Measurements from ENCODE around the gene ZIC1. TPM values are rescaled to one million over a fixed set of nuclear protein-coding genes. Genes with fewer than 3 reads are reported as not detected.

Gene ZIC1
- total RNA-seq, 2 experiments from 2014 or later, result not detected

DNA sequence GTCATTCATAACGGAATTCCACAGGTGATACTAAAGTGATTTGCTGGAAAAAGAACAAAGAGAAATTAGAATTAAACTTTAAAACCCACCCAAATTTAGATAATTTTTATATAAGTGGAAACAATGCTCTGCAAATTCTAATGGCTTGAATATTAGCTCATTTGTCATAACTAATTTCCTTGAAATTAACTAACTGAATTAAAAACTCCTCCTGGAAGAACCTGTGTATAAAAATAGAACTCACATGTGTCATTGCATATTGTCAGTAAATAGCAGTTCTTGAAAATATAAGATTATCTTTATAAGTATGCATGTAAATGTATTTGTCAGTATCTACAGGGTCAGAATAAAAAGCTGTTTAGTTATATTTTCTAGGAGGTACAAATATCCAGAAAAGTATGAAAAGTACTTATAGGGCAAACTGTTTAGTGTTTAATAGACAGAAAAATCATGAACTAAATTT lies 16.3 kb downstream of the ZIC1 start:
- POLR2A ChIA-PET, result no interaction called here
- no peak overlapping the region for H3K4me3 ChIP-seq (ENCODE audit: low read depth, low read length, poor library complexity, severe bottlenecking)
- no peaks in the 10 kb centered on the region for H4K20me1 ChIP-seq (ENCODE audit: insufficient read depth, low read length)
- H3K4me2 ChIP-seq (ENCODE audit: low read length), result no peak overlapping the region
- H2AFZ ChIP-seq (ENCODE audit: low read length), result no peak overlapping the region
- TF ChIP-seq CTCF (conservative IDR thresholded peaks at IDR 0.05; ENCODE audit: low read length), result no peak
- no peak for TF ChIP-seq EZH2phosphoT487 (IDR thresholded peaks at IDR 0.05; ENCODE audit: borderline replicate concordance, low read depth, low read length)
- BruUV-seq (replicated peaks), result no TSS peak
- DNase-seq (ENCODE audit: low spot score), result no peak
- H3K4me1 ChIP-seq (ENCODE audit: insufficient read depth, low read length, poor library complexity, severe bottlenecking), result no peaks in the 10 kb centered on the region
- H3K79me2 ChIP-seq (ENCODE audit: insufficient read depth, low read depth, low read length), result no peaks in the 10 kb centered on the region
- CTCF ChIA-PET (ENCODE audit: unreplicated experiment), result no interaction called here
- no peaks in the 10 kb centered on the region for H3K9me2 ChIP-seq (ENCODE audit: insufficient read depth, low read length)
- H3K27ac ChIP-seq (ENCODE audit: low read depth, low read length, poor library complexity, severe bottlenecking), result no peak overlapping the region
- no peaks in the 10 kb centered on the region for H3K36me3 ChIP-seq (ENCODE audit: insufficient read depth, low read length)
- H3K9me3 ChIP-seq (ENCODE audit: low read length), result no peaks in the 10 kb centered on the region
- intact Hi-C loops (cut with micrococcal nuclease; ENCODE audit: unreplicated experiment), result no loop called here

DNA sequence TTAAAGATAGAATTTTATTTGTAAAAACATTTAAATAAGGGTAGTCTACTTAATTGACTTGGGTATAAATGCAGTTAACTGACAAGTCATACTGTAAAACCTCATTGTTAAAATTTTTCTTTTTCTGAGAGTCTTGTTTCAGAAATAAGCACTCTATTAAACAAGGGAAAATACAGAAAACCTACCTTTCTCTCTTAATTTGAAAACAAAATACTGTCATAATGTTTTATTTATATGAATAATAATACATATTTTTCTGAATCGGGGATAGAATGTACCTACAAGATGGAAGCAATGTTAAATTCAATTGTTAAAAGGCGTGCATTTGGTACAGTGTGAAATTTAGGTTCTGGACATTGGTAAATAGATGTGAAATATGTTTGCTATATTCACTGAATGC lies 17.8 kb downstream of the ZIC1 start:
- Histone ChIP-seq H2AFZ (ENCODE audit: low read length) (no peak overlapping the region), H3K4me2 (ENCODE audit: low read length) (no peak overlapping the region), H4K20me1 (ENCODE audit: insufficient read depth, low read length) (no peaks in the 10 kb centered on the region), H3K9me2 (ENCODE audit: insufficient read depth, low read length) (no peaks in the 10 kb centered on the region), H3K36me3 (ENCODE audit: insufficient read depth, low read length) (no peaks in the 10 kb centered on the region), H3K4me1 (ENCODE audit: insufficient read depth, low read length, poor library complexity, severe bottlenecking) (no peaks in the 10 kb centered on the region), H3K27ac (ENCODE audit: low read depth, low read length, poor library complexity, severe bottlenecking) (no peak overlapping the region), H3K79me2 (ENCODE audit: insufficient read depth, low read depth, low read length) (no peaks in the 10 kb centered on the region), H3K4me3 (ENCODE audit: low read depth, low read length, poor library complexity, severe bottlenecking) (no peak overlapping the region), H3K9me3 (ENCODE audit: low read length) (no peaks in the 10 kb centered on the region)
- ChIA-PET POLR2A (no interaction called here), CTCF (ENCODE audit: unreplicated experiment) (no interaction called here)
- no peak for TF ChIP-seq EZH2phosphoT487 (IDR thresholded peaks at IDR 0.05; ENCODE audit: borderline replicate concordance, low read depth, low read length)
- no peak for TF ChIP-seq CTCF (conservative IDR thresholded peaks at IDR 0.05; ENCODE audit: low read length)
- no peak for DNase-seq (ENCODE audit: low spot score)
- no TSS peak for BruUV-seq (replicated peaks)
- intact Hi-C loops (cut with micrococcal nuclease; ENCODE audit: unreplicated experiment), result no loop called here

DNA sequence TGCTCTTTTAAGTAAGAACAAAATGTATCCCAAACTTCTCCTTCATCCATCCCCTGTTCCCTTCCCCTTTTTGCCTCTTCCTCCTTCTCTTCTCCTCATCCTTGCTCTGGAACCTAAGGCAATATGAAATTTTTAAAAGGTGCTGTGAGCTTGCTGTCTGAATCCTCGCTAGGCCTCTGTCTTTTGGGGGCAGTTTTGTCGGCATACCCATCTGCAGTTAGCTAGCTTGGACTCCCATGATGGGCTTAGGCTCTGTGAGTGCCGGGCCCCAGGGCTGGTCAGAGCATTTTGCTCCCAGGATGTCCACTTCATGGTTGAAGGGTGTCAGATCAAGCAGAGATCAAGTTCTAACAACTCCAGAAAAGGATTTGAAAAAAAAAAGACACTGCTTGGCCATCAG lies 18.6 kb downstream of the ZIC1 start:
- H3K36me3 ChIP-seq (ENCODE audit: insufficient read depth, low read length), result no peaks in the 10 kb centered on the region
- H3K9me3 ChIP-seq (ENCODE audit: low read length), result no peaks in the 10 kb centered on the region
- no peaks in the 10 kb centered on the region for H3K4me1 ChIP-seq (ENCODE audit: insufficient read depth, low read length, poor library complexity, severe bottlenecking)
- CTCF ChIA-PET (ENCODE audit: unreplicated experiment), result no interaction called here
- no peak overlapping the region for H2AFZ ChIP-seq (ENCODE audit: low read length)
- POLR2A ChIA-PET, result interaction anchor here (0.6 kb wide), 1 partner anchor 563 kb away, joined by 3 read pairs; no protein-coding TSS in a partner anchor
- H3K4me3 ChIP-seq (ENCODE audit: low read depth, low read length, poor library complexity, severe bottlenecking), result no peak overlapping the region
- H3K79me2 ChIP-seq (ENCODE audit: insufficient read depth, low read depth, low read length), result no peaks in the 10 kb centered on the region
- H3K27ac ChIP-seq (ENCODE audit: low read depth, low read length, poor library complexity, severe bottlenecking), result no peak overlapping the region
- BruUV-seq (replicated peaks), result no TSS peak
- TF ChIP-seq CTCF (conservative IDR thresholded peaks at IDR 0.05; ENCODE audit: low read length) (no peak), EZH2phosphoT487 (IDR thresholded peaks at IDR 0.05; ENCODE audit: borderline replicate concordance, low read depth, low read length) (no peak)
- no peaks in the 10 kb centered on the region for H4K20me1 ChIP-seq (ENCODE audit: insufficient read depth, low read length)
- intact Hi-C loops (cut with micrococcal nuclease; ENCODE audit: unreplicated experiment), result no loop called here
- H3K9me2 ChIP-seq (ENCODE audit: insufficient read depth, low read length), result no peaks in the 10 kb centered on the region
- no peak for DNase-seq (ENCODE audit: low spot score)
- H3K4me2 ChIP-seq (ENCODE audit: low read length), result no peak overlapping the region
